KBM-7 (cell line): Measurements from ENCODE around the gene CYP4Z1.
A peak's percentile ranks its signal among the peaks of the same experiment; 100 is the strongest.
"Not testable (repeated sequence)": the region's sequence is repeated elsewhere in the genome, so short reads cannot be mapped to it uniquely, and the experiment has no call there.

ENCODE experiments used
- DNase-seq: peaks from one replicate; pipeline ENCODE4 v3.0.0-alpha.2; 2015
- in situ Hi-C: fragments of 300-500 bp; cut with MboI; formaldehyde crosslinking; loops from 2 replicates; pipeline ENCODE4 v1.14.3; 2020; ENCODE audit warnings: low sequenced_read_pairs, low pct_unique_long_range_greater_than_20kb, mixed read lengths

Gene CYP4Z1

GRCh38 chr1:47124834-47125233 is 57.8 kb downstream of the CYP4Z1 start:
- peak; percentile 10 for DNase-seq
- in situ Hi-C loops = not testable (repeated sequence)

DNA sequence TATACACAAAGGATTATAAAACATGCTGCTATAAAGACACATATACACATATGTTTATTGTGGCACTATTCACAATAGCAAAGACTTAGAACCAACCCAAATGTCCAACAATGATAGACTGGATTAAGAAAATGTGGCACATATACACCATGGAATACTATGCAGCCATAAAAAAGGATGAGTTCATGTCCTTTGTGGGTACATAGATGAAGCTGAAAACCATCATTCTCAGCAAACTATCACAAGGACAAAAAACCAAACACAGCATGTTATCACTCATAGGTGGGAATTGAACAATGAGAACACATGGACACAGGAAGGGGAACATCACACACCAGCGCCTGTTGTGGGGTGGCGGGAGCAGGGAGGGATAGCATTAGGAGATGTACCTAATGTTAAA is 60.0 kb downstream of the CYP4Z1 start:
- DNase-seq, in situ Hi-C loops: not testable (repeated sequence)

- DNase-seq = no peak
- in situ Hi-C loops = no loop called here
These were observed 61.2 kb downstream of the CYP4Z1 start for GRCh38 chr1:47128221-47128620.

GRCh38 chr1:47128854-47129253 is 61.8 kb downstream of the CYP4Z1 start:
- DNase-seq, in situ Hi-C loops: not testable (repeated sequence)

DNA sequence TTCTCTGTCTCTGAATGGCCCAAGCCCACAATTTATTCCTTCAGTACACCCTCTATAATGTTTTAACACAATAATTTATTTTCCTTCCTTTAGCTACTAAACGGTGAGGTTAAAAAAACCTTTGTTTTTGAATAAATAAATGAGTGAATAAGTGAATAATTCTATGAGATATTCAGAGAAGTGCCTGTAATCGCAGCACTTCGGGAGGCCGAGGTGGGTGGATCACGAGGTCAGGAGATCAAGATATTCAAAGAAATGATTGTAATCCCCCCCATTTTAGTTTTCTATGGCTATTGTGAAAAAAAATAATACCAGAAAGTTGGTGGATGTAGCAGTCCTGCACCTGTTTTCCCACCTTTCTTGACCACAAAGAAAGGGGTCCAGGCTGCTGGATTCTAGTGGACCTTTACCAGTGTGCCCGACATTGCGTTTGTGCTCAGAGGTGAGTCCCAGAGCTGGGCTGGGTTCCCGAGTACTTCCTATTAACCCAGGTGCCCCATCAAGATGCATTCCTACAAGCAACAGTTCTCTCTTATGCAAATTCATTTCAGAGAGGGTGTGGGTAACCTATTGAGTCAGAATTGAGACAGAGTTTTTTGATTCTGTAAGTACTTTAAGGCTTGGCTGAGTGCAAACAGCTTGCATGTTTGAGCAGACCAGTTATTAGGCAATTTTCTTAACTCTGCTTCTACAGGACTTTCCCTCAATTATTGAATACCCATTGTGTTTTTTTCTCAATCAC is 62.6 kb downstream of the CYP4Z1 start:
- in situ Hi-C loops = not testable (repeated sequence)

DNA sequence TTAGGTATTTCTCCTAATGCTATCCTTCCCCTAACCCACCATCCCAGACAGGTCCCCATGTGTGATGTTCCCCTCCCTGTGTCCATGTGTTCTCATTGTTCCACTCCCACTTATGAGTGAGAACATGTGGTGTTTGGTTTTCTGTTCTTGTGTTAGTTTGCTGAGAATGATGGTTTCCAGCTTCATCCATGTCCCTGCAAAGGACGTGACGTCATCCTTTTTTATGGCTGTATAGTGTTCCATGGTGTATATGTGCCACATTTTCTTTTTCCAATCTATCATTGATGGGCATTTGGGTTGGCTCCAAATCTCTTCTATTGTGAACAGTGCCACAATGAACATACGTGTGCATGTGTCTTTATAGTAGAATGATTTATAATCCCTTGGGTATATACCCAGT is 65.6 kb downstream of the CYP4Z1 start:
- in situ Hi-C loops, DNase-seq: not testable (repeated sequence)

More for the DNA sequence above, 62.6 kb downstream of the CYP4Z1 start:
- not testable (repeated sequence) for DNase-seq

DNA sequence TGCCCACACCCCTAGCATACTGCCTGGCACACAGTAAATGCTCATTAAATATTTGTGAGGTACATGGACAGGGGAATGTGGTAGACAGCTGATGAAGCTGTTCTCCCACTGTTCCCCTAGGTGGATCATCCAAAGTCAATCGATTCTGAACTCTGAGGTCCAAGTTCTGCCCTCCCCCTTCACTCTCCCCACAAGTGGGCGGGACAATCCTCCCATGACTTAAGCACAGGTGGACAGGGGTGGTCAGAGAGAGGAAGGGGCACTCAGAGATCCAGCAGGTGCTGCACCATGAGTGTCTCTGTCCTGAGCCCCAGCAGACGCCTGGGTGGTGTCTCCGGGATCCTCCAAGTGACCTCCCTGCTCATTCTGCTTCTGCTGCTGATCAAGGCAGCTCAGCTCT is 70.2 kb downstream of the CYP4Z1 start, which contains the start of gene CYP4A22:
Gene CYP4A22, plus strand, starts transcription at position 244 of the 400 bp plus-strand sequence. Its CDS starts 45 bp downstream, at position 289.
- in situ Hi-C loops = no loop called here
- DNase-seq = no peak

DNA sequence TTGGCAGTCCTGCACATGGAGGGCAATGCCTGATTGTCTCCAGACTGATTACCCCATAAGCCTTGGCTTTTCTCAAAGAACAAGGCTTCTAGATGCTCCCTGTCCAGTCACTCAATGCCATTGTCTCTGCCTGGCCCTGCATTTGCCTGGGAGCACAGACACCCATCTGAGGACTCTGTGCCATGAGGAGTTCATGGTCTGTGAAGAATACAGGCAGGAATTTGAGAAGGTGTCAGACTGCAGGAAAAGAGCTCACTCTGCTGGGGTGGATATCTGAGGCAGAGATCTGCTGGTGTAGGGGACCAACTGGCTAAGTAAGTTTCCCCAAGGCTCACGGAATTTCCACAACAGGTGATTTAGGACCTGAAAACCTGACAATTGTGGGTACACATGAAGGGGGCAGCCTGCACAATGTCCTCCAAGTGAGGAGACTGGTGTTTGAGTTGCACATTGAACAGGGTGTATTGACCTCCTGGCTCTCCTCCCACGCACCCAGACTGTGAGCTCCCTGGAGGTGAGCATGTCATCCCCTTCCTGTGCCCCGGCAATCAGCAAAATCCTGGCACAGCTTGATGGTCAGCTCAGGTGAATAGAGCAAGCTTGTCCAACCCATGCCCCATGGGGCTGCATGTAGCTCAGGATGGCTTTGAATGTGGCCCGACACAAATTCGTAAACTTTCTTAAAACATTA is 71.0 kb downstream of the CYP4Z1 start:
- in situ Hi-C loops = no loop called here
- no peak for DNase-seq

- DNase-seq, in situ Hi-C loops: not testable (repeated sequence)
These were observed 73.3 kb downstream of the CYP4Z1 start for GRCh38 chr1:47140358-47140757.

DNA sequence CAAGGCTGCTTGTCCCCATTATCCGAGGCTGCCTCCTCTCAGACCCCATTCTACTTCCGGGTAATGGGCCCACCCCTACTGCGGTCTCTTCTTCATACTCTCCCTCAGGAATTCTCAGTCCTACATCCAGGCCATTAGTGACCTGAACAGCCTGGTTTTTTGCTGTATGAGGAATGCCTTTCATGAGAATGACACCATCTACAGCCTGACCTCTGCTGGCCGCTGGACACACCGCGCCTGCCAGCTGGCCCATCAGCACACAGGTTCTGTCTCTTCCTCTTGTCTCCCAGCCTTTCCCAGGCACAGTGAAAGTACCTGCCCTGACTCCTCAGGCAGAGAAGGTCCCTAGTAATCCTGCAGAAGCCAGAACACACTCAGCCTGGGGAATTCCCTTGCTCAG is 76.6 kb downstream of the CYP4Z1 start:
- in situ Hi-C loops, DNase-seq: not testable (repeated sequence)

GRCh38 chr1:47146495-47146894 is 79.5 kb downstream of the CYP4Z1 start:
- in situ Hi-C loops, DNase-seq: not testable (repeated sequence)

DNA sequence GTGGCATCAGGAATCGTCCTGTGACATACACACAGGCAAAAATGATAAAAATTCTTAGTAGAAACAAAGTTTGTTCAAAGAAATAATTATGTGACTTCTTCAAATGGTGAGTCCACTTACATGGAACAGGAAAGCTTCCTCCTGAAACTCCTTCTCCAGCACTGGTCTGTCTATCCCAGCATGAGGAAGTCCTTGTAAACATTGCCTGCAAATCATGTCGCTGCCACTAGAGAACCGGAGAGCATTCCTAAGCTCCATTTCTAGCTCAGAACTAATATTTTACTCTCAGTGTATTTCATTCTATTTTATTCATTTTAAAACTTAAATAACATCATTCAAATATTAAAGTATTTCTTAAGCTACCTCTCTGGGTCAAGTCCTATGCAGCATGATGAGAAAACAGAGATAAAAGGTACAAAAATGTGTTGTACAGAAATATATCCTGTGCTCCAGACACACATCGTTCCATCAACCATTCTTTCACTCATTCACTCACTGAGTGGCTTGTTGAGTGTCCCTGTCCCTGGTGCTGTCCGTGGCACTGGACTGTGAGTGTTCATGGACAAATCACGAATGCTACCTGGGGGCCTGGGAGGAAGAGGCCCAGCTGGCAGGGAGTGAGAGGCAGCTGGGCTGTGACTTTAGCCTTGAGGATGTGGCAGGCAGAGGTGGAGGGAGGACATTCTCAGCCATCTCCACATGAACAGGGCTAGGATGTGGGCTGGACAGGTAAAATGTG is 80.2 kb downstream of the CYP4Z1 start:
- in situ Hi-C loops = no loop called here

GRCh38 chr1:47149162-47149561 is 82.1 kb downstream of the CYP4Z1 start:
- in situ Hi-C loops = not testable (repeated sequence)

More for the DNA sequence above, 80.2 kb downstream of the CYP4Z1 start:
- DNase-seq = no peak

DNA sequence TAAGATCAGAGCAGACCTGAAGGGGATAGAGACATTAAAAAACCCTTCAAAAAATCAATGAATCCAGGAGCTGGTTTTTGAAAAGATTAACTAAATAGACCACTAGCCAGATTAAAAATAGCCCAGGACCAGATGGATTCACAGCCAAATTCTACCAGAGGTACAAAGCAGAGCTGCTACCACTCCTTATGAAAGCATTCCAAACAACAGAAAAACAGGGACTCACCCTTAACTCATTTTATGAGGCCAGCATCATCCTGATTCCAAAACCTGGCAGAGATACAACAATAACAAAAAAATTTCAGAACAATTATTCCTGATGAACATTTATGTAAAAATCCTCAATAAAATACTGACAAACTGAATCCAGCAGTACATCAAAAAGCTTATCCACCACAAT is 89.4 kb downstream of the CYP4Z1 start:
- DNase-seq = not testable (repeated sequence)

More at GRCh38 chr1:47149162-47149561, 82.1 kb downstream of the CYP4Z1 start:
- DNase-seq = not testable (repeated sequence)

GRCh38 chr1:47157957-47158356 is 90.9 kb downstream of the CYP4Z1 start:
- DNase-seq, in situ Hi-C loops: not testable (repeated sequence)

More for the DNA sequence above, 89.4 kb downstream of the CYP4Z1 start:
- in situ Hi-C loops = not testable (repeated sequence)

- in situ Hi-C loops = no loop called here
- no peak for DNase-seq
These were observed 93.7 kb downstream of the CYP4Z1 start for GRCh38 chr1:47160716-47161115.

DNA sequence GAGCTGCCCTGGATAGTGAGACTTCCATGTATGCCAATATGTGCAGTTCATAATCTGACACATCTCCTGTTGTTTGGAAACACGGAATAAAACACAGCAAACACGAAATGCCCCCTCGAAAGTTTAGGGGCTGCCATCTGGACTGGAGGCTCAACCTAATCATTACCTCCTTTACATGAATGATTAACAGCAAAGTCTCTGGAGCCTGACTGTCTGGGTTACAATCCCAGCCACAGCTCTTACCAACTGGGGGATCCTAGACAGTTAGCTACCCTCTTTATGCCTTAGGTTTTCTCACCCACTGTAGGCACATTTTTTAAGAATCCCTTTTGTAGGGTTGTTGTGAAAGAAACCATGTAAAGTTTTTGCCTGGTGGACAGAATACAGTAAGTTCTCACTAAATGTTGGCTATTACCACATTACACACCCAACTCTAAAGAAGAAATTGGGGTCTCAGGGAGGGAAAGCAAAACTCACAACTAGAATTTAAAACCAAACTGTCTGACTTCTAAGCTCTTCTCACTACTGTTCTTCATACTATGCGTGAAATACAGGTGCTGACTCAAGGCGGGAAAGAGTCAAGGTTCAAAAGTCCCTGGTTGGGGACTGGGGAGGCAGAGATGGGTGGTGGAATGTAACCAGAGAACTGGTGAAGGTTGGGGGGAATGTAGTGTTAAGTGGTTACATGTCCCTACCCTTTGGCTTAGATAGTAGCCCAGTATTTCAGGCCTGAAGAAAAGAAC is 94.4 kb downstream of the CYP4Z1 start:
- in situ Hi-C loops = no loop called here
- no peak for DNase-seq

DNA sequence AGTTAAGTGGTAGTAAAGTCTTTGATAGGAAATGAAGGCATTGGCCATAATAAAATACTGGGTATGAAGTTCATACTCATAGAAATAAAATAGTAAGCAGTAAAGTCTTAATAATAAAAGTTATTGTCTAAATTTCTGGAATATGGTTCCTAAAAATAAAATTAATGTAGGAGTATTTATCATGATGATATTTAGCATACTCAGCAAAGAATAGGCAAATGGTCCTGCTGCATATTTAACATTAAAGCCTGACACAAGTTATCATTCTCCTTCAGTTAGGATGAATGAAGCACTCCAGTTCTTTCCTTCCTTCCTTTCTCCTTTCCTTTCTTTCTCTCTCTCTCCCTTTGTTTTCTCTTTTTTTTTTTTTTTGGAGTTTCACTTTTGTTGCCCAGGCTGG is 97.5 kb downstream of the CYP4Z1 start:
- no peak for DNase-seq
- in situ Hi-C loops = no loop called here
